NOMO-1 treated with dmso at 0.1 percent for 144 hours (cell line): ENCODE data around the gene ANKRD11.
"Not testable (repeated sequence)": the region's sequence is repeated elsewhere in the genome, so short reads cannot be mapped to it uniquely, and the experiment has no call there.

Experiments
- DNase-seq: peaks from one replicate; lab custom pipeline; 2025; ENCODE audit not compliant: unreplicated experiment; lab: John Stamatoyannopoulos, UW

The ANKRD11 gene

DNA sequence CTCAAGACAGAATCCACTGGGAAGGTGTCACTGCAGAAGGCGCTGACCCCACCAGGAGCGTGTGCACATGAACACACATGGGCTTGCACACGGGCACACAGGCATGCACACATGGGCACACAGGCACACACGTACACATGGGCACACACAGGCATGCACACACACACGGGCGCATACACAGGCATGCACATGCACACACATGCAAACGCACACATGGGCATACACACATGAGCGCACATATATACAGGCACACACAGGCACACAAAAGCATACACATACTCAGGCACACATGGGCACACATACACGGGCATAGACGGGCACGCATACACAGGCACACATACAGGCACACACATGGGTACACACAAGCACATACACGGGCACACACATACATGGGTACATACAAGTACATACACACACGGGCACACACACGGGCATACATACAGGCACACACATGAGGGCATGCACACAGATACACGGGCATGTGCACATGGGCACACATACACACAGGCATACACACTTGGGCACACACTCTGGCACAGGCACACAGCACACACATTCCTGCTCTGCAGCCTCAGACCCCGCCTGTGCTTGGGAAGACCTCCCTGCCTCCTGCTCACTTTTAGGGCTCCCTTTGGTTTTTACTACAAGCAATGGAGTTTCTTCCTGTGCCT is 186.0 kb downstream of the ANKRD11 start:
- no peak for DNase-seq

DNA sequence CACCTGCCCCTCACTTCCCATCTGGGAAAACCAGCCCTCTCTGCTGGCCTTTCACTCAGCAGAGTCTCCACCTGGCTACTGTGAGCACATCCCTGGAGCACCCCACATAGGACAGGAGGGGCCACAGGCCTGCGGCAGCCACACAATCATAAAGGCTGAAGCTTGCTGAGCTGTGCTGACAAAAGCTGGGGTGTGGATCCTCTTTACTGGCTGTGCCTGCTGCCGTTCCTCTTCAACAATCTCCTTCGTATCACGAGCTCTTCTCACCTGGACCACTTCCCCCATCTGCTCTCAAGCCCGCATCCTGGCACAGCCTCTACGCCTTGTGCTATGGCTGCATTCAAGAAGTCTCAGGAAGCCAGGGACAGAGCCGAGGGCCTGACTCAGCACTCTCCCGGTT is 186.7 kb downstream of the ANKRD11 start:
- no peak for DNase-seq

DNA sequence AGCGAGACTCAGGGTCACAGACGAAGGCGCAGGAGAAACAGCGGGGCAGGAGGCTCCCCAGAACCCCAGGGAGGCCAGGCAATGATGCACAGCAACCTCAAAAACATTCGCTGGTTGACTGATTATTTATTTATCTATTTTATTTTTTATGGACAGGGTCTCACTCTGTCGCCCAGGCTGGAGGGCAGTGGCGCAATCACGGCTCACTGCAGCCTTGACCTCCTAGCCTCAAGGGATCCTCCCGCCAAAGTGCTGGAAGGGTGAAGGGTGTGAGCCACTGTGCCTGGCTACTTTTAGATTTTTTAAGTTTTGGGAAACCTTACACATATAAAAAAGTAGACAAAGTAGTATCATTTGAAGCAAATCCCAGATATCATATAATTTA is 189.4 kb downstream of the ANKRD11 start:
- DNase-seq: no peak

DNA sequence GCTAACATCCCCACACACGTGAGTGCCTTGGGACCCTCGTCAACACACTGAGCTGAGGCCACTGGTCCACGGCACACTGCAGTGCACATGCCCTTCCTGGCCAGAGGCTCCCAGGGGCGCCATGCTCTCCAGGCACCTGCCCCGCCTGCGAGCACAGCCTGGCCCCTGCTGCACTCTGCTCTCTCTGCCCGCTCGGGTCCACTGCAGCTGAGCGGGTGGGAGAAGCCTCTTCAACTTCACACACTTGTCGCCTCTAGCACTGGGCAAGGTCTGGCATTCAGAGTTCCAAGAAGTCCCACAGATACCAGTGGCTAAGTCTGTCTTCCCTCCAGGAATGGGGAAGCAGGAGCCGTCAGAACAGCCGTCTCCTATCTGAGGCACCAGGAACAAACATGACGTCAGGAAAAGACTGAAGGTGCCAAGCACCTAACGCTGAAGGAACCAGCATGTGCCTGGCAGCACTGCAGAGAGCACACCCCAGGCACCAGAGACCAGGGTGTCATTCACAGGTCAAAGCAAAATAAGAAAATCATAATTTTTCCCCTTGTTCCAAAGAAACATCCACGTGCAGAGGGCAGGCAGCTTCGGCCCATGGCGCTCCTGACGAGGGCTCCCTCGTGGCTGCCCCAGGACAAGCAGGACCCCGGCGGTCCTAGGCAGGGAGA is 189.9 kb downstream of the ANKRD11 start:
- no peak for DNase-seq

DNA sequence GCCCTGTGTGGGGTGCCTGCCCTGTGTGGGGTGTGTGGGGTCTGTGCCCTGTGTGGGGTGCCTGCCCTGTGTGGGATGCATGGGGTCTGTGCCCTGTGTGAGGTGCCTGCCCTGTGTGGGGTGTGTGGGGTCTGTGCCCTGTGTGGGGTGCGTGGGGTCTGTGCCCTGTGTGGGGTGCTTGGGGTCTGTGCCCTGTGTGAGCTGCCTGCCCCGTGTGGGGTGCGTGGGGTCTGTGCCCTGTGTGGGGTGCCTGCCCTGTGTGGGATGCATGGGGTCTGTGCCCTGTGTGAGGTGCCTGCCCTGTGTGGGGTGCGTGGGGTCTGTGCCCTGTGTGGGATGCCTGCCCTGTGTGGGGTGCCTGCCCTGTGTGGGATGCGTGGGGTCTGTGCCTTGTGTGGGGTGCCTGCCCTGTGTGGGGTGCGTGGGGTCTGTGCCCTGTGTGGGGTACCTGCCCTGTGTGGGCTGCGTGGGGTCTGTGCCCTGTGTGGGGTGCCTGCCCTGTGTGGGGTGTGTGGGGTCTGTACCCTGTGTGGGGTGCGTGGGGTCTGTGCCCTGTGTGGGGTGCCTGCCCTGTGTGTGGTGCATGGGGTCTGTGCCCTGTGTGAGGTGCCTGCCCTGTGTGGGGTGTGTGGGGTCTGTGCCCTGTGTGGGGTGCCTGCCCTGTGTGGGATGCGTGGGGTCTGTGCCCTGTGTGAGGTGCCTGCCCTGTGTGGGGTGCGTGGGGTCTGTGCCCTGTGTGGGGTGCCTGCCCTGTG is 190.8 kb downstream of the ANKRD11 start:
- not testable (repeated sequence) for DNase-seq

DNA sequence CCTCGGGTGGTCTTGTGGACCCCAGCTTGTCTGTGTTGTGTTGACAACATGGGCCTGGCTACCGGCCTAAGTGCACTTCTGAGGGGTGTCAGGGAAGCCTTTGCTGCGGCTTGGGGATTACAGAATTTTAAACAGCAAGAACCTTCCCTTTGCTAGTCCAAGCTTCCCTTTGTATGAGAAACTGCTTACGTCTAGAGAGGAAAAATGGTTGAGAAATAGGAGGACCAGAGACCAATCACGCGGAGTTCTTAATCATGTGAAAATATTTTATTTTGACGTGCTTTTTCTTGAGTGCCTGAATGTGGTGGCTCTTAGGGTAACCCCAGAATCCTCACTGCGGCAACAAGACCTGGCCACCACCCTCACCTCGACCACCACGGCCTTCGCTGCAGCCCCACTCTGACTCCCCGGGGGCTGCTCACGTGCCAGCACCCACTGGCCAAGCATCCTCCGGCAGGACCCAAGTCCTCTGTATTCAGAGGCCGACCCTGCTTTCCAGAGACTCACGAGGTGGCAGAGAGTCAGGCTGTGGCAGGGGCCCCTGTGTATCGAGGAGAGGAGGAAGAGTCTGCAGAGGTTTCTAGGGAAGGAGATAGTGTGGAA is 191.6 kb downstream of the ANKRD11 start:
- no peak for DNase-seq

DNA sequence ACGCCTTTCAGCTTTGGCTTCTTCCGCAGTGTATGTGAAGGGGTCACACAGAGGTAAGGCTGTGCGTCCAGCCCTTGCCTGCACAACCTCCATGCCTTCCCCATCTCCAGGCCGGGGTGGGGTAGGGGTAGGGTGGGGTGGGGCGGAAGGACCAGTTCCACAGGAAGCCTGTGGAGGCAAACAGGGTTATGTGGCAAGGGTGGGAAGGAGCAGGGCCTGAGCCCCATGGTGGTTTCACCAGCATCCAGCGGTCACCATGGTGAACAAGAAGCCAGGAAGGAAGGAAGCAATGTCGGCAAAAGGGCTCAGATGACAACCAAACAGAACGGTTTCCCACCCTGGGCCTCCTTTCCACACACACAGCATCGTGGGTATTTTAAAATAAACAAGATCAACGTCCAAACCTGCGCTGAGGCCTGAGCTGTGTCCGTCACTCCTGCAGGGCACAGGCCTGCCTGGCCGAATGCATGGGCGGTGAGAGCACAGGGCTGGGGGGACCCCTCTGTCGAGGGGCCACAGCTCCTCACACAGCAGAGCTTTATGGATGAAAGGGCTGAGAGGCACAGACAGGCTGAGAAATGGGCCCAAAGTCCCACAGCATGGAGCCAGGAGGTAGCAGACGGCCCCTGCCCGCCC is 192.3 kb downstream of the ANKRD11 start:
- DNase-seq: no peak

DNA sequence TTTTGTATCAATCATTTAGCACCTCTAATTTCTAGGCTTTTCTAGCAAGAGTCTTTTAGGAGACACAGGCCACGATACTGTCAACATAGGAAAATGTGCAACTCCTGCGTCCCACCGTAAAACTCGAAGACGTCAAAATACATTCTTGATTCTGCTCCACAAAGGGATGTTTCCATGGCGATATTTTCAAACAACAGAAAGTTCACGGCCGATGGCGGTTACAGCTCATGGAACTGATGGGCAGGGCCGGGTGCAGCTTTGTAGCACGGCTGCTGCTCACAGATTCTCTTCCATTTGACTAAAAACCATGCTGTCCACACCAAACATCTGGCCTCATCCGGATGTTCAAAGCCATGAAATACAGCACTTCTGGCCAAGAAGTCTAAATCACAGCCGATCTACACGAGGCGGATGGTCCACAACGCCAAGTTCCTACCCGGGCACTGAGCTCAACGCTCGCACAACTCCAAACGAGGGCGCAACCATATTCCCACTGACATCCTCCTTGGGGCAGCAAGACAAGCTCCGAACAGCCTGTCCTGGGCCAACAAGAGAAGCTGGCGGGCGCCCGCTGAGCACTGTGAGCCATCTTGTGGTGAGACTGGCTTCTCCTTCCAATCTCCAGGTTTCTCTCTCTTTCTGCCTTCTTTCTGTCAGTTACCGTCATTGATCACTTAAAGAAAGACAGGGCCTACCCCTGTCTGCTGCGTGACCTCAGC is 193.0 kb downstream of the ANKRD11 start:
- no peak for DNase-seq

DNA sequence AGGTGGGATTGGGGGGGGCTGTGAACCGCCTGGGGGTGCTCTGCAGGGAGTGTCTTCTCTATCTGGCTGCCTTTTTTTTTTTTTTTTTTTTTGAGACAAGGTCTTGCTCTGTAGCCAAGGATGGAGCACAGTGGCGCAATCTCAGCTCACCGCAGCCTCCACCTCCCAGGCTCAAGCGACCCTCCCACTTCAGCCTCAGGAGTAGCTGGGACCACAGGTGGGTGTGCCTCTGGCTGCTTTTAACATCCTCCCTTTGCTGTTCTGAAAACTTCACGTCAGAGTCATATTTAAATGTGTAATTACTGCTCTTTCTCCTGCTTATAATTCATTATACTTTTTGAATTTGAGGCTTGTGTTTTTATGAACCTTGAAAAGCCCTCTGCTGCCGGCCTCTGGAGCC is 194.4 kb downstream of the ANKRD11 start:
- no peak for DNase-seq

DNA sequence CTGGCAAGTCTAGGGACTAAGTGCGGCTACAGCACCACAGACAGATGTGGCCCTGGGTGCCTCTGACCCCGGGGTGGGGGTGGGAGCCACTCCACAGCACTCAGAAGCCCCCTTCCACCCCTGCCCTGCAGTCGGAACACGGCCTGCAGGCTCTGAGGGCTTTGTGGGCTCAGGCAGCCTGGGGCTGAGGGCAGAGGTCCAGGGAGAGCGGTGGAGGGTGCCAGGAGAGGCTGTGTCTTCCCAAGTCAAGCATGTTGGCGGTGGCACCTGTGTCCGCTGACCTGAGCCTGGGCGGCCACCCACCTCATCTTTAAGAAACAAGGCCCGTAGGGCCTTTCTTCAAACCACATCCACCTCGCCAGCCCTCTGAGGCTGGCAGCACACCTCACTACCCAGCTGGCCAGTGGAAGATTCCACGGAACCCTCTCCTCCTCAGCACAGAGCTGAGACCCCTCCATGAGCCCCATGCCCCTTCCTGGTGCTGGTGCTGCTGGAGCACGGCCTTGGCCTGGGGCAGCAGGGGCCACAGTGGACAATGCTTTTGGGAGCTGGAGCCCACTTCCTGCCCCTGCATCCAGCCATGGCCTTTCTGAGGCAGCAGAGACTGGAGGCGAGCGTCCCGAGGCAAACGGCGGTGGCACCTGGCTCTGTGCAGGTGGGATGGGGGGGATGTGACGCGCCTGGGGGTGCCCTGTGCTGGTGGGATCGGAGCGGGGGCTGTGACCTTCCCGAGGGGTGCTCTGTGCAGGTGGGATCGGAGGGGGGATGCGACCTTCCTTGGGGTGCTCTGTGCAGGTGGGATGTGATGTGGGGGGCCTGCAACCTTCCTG is 195.1 kb downstream of the ANKRD11 start:
- DNase-seq: no peak

DNA sequence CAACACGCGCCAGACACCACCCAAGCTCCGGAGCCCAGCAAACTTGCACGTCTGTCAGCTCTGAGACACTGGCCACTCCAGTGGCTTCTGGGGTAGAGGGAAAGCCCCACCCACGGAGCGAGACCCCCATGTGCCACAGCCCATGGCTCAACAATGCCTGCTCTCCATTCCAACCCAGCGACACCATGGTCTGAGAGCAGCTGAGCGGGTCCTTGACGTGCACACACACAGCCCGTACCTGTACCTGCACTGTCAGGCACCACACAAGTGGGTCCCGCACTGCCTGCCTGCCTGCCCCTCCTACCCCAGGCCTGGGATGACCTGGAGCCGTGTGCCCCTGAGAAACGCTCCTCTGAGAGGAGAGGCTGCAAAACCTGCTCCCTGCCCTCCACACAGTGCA is 195.9 kb downstream of the ANKRD11 start:
- no peak for DNase-seq

DNA sequence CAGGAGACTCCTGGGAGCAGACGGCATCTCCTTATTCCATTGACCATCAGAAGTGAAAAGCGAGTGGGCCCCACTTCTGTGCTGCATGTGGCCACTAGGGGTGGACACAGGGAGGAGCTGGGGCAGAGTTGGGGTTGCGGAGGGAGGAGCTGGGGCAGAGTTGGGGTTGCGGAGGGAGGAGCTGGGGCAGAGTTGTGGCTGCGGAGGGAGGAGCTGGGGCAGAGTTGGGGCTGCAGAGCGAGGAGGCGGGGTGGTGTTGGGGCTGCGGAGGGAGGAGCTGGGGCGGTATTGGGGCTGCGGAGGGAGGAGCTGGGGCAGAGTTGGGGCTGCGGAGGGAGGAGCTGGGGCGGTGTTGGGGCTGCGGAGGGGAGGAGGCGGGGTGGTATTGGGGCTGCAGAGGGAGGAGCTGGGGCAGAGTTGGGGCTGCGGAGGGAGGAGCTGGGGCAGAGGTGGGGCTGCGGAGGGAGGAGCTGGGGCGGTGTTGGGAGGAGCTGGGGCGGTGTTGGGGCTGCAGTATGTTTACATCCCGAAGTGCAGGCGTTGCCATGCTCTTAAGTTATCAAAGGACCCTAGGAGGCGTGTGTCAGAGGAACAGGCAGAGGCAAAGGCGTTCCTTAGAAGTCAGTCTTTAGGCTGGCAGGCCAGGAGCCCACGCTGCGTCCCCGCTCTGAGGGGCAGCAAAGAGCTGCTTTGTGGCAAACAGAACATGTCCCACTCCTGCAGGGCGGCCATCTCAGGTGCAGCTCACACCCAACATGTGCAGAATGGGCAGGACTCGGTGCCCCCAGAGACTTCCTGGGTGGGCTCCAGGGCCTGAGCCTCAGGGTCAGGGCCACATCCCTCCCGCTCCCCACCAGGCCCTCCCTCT is 196.9 kb downstream of the ANKRD11 start:
- DNase-seq: no peak

DNA sequence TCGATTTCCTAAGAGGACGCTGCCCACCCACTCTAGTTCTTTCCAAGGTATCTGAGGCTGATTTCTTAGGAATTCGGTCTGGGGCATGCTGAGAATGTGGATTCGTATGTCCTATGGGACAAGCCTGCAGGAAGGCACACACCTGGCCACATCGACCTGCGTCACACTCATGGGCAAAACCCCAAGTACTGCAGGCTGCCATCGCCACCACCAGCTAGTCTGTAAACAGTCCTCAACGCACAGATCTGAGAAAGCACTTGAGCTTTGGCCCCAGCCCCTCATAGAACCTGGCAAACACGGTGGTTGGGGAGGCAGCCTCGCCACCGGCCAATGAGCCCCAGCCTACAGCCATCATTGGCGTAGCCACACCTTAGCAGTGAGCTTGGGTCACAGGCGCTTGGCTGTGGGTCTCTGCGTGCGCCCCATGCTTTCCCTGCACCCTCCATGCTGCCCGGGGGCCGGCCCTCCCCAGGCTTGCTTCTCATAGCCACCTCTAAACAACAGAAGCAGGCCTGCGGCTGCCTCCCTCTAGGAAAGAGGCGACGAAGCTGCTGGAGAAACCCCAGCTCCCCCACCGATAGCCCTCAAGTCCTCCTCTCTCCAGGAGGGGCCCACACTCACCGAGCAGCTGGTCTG is 197.8 kb downstream of the ANKRD11 start:
- DNase-seq: no peak

DNA sequence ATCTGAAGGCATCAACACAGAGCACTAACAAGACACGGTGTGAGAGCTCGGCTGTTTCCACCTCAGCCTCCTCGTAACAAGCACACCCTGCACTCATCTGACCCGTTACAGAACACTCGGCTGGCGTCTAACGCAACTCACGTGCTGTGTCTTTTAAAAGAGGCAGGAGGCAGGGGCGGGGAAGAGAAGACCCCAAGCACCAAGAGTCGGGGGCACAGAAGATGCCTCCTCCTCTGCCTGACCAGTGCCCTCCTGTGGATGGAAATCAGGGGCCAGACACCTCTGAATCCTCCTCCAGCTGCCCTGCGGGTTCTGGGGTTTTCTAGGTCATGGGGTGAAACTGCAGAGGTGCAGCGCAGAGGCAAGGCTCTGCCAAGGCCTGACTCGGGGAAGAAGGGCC is 198.6 kb downstream of the ANKRD11 start:
- DNase-seq: no peak

DNA sequence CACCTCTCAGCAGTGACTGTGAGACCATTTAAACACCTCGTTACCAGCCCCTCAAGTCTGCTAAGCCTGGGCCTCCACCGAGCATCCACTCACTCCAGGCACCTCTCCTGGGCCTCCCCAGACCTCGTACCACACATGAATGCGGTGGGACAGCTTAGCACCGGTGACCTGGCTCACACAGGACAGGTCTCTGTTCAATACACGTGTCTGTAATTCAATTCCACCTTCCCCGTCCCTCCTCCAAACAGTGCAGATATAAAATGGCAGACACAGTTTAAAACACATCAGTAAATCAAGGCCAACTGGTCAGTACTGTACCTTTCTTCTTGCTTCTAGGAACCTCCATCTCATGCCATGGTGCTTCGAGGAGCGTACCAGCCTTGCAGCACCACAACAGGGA is 199.0 kb downstream of the ANKRD11 start:
- no peak for DNase-seq

DNA sequence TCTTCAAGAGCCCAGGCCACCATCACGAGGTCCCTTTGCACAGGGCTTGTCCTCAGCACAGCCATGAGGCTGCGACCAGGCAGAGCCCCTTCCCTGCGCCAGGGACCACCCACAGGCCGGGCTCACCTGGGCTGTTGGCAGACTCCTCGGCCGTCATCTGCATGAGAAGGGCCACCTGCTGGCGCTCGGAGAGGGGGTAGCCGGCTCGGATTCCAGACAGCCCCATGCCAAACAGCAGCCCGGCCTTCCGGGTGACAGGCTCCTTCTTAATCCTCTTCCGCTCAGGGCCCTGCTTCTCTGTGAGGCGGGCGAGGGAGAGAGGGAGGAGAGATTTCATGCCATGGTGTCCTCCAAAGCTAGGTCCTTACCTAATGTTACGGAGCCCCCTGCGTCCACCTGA is 199.5 kb downstream of the ANKRD11 start:
- no peak for DNase-seq

DNA sequence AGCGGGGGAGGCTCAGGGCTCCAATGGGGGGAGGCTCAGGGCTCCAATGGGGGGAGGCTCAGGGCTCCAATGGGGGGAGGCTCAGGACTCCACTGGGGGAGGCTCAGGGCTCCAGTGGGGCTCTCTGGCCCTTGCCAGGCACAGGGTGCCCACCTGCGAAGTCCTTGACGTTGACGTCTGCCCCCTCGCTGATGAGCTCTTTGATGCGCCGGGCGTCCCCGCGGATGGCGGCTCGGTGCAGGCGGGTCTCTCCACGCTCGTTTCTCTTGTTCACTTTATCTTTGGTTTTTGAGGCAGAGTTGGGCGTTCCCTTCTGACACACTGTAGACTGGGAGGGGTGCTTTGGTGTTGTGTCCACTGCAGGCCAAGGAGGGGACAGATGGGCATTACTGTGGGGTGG is 199.9 kb downstream of the ANKRD11 start:
- no peak for DNase-seq
